Activated T-helper 1 cell treated with Interleukin-2 at 50 U/mL for 16 hours (primary cell): ENCODE data around the gene CXCL10.
A peak's percentile ranks its signal among the peaks of the same experiment; 100 is the strongest.
"Not testable (repeated sequence)": the region's sequence is repeated elsewhere in the genome, so short reads cannot be mapped to it uniquely, and the experiment has no call there.

ENCODE experiments used
- DNase-seq: peaks from one replicate; pipeline ENCODE4 v3.0.0-alpha.2; 2020; ENCODE audit warnings: low read depth

Gene CXCL10

DNA sequence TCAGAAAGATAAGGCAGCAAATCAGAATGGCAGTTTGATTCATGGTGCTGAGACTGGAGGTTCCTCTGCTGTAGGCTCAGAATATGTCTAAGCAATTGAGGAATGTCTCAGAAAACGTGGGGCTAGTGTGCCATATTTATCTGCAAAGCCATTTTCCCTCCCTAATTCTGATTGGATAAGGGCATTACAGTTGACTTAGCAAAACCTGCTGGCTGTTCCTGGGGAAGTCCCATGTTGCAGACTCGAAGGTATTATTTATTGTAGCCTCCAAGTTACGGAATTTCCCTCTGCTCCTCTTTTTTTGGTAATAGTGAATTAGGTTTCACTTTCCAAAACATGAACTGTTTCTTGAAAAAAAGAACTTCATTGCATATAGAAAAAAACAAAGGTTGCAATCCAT, at the start of gene CXCL10:
Gene CXCL10, minus strand, starts transcription at position 109 of the 400 bp plus-strand sequence. Its CDS starts 66 bp downstream, at position 43.
- no peak for DNase-seq

DNA sequence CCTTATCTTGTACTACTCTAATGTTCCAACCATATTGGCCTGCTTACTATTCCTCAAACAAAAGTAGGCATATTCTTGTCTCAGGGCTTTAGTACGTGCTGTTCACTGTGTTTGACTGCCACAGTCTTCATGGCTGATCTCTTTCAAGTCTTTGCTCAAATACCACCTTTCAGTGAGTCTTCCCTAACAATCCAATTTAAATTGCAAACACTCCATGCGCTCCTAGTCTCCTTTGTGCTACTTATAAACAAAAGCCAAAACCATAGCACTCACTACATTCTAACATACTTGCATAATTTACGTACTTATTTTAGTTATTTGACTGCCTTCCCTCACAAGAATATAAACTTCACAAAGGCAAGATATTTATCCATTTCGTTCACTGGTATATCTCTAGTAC, 49.5 kb upstream of the CXCL10 start:
- no peak for DNase-seq

DNA sequence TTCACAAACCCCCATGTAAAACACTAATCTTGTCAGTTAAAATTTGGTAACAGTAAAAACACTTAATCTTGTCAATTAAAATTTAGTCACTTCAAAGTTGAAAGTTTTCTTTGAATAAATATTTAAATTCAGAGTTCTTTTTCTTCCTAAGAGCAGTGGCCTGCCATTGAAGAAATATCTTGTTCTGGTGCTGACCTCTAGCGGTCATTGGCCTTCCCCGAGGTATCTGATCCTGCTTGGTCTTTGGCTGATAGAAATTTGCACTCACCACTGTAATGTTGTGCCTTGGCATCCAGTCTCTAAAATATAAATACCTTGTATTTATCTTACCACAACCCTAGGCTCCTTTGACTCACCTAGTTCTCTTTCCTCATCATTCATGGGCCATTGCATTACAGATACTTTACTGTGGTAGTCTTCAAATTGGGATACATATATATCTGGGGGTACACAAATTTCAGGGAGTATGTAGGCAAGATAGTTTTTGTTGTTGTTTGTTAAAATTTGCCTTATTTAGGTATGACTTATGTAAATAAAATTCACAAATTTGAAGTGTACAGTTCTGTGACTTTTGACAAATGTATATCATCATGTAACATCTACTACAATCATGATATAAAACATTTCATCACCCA, 44.5 kb upstream of the CXCL10 start:
- peak; percentile 31 for DNase-seq

DNA sequence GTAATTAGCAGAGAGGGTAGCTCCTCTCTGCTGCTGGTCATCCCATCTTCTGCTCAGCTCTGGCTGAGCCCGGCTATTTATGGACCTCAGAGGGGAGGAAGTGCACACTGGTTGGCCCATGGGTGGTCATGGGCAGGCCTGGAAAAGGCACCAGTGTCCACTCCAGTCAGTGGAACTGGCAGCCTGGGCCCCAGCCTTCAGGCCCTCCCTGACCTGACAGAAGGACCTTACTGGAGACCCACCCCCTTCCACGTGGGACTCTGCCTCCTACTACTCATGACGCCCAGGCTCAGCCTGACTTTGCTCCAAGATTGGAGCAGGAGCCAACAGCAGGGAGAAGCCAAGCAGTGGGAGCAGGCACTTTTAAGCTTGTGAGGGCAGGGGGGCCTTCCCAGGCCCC, 43.2 kb upstream of the CXCL10 start:
- no peak for DNase-seq

DNA sequence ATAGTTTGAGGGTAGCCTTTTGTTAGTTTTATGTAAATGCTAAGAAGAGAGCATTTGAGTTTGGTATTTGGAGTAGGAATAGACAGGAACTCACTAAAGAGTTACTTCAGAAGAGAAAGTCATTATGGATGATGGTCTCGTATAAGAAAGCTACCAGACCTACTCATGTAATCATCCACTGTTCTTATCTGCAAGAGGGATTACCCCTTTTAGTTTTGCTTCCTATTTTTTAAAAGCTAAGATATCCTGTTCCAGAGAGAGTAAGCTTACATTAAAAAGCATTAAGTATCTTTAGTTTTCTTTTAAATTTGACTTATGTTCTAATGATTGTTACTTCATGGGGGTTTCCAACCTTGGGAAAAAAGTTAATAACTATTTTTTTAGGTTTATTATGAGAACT, 38.7 kb upstream of the CXCL10 start:
- no peak for DNase-seq

DNA sequence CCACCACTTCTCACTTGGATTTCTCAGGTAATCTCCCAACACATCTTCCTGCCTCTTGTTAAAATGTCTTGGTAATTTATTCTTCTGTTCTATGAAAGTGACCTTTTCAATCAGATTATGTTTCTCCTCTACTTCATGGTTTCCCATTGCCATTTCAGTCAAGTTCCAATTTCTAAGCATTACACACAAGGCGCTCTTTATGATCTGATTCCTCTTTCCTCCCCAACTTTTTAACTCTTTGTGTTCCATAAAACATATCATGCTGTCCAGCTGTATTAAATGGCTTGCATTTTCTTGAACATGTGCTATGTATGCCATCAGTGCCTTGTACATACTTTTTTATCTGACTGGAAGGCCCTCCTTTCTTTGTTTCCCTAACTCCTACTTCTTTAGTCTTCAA, 38.1 kb upstream of the CXCL10 start:
- DNase-seq = no peak

DNA sequence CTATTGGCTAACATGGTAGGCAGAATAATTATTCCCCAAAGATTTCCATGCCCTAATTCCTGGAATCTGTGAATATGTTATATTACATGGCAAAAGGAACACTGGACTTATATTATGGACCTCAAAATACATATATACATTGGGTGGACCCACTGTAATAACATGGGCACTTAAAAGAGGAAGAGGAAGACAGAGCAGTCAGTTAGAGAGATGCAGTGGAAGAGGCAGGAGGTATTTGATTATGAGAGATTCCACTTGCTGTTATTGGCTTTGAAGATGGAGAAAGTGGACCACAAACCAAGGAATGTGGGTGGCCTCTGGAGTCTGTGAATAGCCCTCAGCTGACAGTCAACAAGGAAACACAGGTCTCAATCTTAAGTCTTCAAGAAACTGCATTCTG, 37.2 kb upstream of the CXCL10 start:
- no peak for DNase-seq

DNA sequence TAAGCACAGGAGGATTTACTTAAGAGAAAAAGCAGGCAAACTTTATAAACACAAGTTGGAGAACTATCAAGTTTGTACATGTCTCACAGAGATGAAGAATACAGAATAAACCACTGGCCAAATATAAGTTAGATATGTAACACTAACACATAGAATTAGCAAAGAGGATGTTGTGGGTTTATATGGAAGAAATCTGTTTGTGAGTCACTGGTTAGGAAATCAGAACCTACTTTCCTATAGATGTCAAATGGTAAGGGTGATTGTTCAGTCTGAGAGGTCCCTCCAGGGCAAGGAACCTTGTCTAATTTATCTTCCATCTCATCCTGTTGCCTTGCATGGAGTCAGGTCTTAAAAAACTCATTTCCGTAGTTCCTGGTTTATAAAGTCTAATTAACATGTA, 36.5 kb upstream of the CXCL10 start:
- DNase-seq = no peak

DNA sequence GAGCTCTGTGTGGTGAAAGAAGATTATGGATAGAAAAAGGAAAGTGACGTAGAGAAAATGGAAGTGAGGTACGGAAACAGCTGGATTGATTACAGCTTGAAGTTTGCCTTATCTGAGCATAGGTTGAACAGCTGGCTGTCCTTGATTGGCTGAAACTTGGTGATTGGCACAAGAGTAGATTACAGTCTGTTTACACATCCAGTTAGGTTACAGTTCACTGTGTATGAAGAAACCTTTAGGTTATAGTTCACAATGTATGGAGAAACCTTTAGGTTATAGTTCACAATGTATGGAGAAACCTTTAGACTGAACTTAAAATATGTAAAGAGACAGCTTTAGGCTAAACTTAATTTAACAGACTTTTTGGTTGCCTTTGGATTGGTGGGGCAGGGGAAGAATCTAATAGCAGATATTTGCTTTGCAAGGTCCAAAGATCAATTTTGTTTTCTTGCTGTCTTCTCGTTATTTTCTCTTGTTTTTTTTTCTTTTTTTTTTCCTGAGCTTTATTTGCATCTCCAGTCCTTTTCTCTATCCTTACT, 35.7 kb upstream of the CXCL10 start:
- DNase-seq = no peak

DNA sequence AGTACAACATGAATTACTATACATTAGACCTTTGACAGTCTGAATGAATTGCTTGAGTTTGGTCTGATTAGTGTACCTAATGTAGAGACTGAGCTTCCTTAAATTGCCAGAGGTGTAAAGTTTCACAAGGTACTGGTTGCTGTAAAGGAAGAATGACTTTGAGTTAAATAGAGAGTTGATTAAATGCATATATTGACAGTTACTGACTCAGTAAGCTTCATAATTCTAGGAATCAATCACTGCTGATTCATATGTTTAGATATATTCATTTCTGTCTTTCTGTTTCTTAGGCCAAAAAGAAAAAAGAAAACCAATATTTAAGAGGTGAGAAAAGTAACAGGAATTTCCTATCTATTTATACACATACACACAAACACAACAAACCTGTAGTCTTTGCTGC, 35.0 kb upstream of the CXCL10 start:
- no peak for DNase-seq

DNA sequence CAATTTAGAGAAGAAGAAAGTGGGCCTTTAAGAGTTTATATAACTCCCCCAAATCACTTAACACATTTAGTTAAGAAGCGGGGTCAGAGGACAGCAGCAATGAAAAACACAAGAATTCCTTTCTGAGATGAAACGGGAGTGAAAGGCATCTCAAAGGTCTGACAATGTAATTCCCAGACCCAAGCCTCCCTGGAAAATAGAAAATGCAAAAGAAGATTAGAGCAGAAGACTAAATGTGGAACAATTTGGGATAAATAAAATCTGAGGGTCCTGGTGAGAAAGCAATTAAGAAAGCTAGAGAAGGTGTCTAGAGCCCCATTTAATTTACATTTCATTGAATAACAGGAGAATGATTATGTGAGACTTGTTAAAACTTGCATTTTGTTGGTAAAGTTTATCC, 32.1 kb upstream of the CXCL10 start:
- no peak for DNase-seq

DNA sequence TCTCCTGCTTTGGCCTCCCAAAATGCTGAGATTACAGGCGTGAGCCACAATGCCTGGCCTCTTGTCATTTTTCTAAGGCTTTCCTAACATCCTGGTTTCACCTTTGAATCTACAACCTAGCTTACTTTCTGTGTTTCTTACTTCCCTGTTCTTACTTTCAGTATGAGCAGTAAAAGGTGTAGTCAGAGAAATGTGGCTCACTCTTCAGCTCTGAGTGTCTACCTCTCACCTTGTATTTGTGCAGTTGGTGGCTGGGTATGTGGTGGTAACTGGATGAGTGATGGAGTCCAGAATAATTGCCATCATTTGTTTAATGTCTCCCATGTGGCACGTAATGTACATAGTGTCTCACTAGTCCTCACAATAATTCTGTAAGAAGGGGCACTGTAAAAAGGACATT, 31.7 kb upstream of the CXCL10 start:
- DNase-seq = no peak

DNA sequence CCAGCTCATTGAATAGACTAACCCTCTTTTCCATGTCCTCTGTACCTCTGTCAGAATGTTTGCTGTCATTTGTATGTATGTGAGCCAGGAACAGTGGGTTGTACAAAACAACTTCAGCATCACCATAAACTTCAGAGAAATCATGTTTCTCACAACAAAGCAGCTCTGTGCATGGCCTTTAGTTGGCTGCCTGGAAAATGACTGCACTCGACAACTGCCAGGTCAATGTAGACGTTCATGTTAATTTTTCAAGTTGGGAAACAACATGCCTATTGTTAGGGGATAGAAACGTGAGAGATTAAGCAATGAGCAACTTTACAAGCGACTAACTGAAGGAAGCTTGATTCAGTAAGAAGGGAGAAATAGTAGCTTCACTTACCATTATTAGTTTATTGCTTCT, 30.4 kb upstream of the CXCL10 start:
- no peak for DNase-seq

DNA sequence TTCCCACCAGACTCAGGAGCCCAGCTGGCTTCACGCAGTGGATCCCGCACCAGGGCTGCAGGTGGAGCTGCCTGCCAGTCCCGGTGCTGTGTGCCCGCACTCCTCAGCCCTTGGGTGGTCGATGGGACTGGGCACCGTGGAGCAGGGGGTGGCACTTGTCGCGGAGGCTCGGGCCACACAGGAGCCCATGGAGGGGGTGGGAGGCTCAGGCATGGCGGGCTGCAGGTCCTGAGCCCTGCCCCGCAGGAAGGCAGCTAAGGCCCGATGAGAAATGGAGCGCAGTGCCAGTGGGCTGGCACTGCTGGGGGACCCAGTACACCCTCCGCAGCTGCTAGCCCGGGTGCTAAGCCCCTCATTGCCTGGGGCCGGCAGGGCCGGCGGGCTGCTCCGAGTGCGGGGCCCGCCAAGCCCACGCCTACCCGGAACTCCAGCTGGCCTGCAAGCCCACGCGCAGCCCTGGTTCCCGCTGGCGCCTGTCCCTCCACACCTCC, 27.3 kb upstream of the CXCL10 start:
- not testable (repeated sequence) for DNase-seq

DNA sequence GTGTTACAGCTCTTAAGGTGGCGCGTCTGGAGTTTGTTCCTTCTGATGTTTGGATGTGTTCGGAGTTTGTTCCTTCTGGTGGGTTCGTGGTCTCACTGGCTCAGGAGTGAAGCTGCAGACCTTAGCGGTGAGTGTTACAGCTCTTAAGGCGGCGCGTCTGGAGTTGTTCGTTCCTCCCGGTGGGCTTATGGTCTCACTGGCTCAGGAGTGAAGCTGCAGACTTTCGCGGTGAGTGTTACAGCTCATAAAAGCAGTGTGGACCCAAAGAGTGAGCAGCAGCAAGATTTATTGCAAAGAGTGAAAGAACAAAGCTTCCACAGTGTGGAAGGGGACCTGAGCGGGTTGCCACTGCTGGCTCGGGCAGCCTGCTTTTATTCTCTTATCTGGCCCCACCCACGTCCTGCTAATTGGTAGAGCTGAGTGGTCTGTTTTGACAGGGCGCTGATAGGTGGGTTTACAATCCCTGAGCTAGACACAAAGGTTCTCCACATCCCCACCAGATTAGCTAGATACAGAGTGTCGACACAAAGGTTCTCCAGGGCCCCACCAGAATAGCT, 26.6 kb upstream of the CXCL10 start:
- not testable (repeated sequence) for DNase-seq

DNA sequence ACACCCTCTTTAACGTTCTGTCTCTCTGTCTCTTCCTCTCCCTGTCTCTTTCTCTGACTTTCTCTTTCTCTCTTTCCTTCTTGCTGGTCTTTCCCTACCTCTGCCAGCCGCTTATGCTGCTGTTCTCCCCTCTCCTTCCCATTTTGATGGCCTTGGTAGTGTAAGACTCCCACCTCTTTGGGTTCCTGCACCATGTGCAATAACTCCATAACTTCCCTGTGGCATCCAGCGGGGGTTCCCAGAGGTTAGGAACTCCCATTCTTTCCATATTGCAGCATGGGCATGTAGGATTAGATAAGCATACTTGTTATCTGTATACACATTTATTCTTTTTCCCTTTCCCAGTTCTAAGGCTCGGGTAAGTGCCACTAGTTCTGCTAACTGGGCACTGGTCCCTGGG, 21.4 kb upstream of the CXCL10 start:
- DNase-seq = not testable (repeated sequence)

DNA sequence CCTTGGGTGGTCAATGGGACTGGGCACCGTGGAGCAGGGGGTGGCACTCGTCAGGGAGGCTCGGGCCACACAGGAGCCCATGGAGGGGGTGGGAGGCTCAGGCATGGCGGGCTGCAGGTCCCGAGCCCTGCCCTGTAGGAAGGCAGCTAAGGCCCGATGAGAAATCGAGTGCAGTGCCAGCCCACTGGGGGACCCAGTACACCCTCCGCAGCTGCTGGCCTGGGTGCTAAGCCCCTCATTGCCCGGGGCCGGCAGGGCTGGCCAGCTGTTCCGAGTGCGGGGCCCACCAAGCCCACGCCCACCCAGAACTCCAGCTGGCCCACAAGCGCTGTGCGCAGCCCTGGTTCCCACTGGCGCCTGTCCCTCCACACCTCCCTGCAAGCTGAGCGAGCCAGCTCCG, 20.0 kb upstream of the CXCL10 start:
- DNase-seq = not testable (repeated sequence)

DNA sequence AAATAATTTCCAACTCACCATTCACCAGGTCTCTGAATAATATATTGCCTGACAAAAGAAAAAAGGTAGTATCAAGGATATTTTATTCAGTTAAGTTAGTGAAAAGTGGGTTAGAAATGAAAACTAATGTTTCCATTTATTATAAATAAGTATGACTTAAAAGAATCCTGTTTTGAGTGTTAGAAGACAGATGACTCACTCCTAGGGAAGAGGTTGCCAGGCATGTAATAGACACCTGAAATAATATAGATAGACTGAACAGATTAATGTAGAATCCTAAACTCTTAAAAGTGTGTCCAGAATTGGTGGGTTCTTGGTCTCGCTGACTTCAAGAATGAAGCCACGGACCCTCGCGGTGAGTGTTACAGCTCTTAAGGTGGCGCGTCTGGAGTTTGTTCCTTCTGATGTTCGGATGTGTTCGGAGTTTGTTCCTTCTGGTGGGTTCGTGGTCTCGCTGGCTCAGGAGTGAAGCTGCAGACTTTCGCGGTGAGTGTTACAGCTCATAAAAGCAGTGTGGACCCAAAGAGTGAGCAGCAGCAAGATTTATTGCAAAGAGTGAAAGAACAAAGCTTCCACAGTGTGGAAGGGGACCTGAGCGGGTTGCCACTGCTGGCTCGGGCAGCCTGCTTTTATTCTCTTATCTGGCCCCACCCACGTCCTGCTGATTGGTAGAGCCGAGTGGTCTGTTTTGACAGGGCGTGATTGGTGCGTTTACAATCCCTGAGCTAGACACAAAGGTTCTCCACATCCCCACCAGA, 19.1 kb upstream of the CXCL10 start:
- DNase-seq = not testable (repeated sequence)

DNA sequence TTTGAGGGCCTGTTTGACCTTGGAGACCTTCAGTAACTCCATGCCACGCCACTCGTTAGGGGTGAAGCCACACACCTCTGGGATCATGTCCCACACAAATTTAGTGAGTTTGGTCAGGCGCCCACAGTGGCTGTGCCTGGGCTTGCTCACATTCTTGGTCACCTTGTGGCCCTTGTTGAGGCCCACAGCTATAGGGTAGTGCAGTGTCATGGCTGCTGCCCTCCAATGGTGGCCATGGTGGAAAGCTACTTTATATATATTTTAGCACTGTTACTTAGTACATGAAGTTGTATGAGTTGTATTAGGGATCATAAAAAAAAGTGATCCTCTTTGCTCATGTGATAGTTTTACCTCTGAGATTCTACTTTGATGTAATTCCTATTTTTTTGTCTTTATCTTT, 13.6 kb upstream of the CXCL10 start:
- no peak for DNase-seq

DNA sequence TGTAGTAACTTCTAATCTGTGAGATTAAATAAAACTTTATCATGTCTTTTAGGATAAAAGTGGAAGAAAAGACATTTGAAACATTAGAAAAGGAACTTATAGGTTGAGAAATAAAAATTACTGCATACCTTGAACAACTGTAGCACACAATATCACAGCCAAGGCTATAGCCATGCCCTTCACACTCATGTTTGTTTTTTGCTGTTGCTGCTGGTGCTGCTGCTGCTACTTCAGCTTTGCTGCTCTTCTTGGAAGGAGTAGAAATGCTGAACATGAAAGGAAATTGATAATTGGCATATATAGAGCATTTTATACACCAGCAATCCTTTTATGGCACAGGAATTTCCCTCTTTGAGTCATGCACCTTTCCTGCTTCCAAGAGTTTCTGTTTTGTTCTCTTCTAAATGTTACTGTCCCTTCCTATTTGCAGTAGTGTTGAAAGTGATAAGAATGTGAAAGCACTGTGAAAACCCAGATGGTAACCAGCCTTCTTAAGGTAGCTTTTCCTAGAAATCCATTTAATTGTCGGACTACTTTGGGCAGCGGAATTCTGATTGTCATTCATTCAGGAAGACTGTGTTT, 12.6 kb upstream of the CXCL10 start, which contains the start of gene CXCL11:
Gene CXCL11, minus strand, starts transcription at position 272 of the 582 bp plus-strand sequence. Its CDS starts 83 bp downstream, at position 189.
- no peak for DNase-seq

DNA sequence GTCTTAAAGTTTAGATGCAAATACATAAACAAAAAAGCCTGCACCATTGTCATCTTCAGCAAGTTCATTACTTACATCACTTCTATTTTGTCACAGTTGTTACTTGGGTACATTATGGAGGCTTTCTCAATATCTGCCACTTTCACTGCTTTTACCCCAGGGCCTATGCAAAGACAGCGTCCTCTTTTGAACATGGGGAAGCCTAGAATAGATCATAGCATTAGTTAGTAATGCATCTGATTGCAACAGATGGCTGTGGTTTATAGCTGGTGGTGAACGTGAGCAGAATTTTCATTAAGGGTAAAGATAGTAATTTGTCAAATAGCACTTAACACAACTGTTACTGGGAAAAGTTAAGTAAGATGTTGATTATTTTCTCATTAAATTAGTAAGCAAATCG, 11.8 kb upstream of the CXCL10 start:
- DNase-seq = no peak

DNA sequence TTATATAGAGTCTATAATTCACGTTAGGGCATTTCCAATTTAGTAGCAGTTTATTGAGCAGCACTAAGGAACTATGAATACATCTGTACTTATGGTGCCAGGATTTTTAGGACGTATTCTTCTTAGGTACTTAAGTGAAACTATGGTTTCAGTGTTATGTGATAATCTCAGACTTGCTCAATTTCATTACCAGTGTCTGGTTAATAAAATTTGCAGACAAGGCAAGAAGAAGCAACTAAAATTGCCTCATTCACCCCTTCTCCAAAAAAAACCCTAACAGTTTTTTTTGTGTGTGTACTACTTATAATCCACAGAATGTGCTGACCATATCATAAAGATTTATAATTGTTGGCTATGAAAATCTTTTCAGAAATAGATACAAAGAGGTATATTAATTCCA, 6.0 kb upstream of the CXCL10 start:
- no peak for DNase-seq

DNA sequence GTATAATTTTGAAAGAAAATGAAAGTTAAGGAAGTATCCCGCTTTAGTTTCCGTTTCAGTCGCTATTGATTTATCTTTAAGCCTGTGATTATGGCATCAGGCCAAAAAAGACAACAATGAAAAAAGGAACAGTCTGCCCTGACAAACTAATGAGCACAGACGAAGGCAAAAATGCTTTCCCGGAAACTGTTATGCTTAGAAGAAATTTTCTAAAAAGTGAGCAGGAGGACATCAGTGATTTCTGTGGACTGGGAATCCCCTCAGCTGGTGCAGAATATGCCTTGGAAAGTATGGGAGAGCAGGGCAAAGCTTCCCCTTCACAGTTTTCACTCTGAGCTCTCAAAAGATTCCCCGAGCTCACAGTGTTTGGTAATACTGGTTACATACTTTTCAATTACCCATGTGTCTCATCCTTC, 5.1 kb upstream of the CXCL10 start:
- DNase-seq = no peak
